Dedifferentiated amniotic fluid mesenchymal stem cell (primary cell): ENCODE data around the gene ABR.
"Not testable (repeated sequence)": the region's sequence is repeated elsewhere in the genome, so short reads cannot be mapped to it uniquely, and the experiment has no call there.

Experiments
- DNase-seq: peaks from one replicate; pipeline ENCODE4 v3.0.0-alpha.2; 2016; ENCODE audit errors: extremely low spot score

ABR gene

DNA sequence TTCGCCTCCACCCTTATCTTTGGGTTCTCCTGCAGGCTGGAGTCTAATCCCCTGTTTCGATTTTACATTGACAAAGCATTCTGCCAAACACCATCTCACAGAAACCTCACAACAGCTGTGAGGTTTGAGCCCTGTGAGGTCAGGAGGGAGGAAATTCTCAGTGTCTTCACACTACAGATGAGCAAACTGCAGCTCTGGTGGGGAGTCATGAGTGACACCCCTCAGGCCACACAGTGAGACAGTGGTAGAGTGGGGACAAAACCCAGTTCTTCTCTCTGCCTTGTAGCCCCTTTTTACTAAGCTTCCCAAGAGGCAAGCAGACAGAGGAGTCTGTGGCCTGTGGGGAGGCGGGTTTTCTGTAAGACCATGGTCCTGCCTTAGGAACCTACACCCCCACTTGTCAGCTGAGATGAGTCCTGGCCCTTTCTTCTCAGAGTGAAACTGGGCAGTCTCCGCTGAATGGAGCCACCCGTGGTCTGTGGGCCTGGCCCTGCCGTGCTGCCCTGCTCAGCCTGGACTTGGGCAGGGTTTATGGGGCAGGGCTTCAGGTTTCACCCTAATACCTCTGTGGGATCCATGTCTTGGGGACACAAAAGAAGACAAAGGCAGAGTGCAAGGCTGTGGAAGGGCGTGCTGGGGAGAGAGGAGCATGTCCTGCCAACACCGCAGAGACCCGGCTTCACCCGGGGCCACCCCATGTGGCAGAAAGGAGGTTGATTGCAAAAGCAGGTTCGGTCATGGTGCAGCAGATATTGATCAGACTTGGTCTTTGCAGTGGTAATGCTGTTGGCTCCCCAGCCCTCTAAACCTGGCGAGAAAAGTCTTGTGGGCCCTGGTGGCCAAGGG lies 59.0 kb downstream of the ABR start:
- no peak for DNase-seq

- DNase-seq = no peak
These were observed 59.9 kb downstream of the ABR start for GRCh38 chr17:1119924-1120323.

DNA sequence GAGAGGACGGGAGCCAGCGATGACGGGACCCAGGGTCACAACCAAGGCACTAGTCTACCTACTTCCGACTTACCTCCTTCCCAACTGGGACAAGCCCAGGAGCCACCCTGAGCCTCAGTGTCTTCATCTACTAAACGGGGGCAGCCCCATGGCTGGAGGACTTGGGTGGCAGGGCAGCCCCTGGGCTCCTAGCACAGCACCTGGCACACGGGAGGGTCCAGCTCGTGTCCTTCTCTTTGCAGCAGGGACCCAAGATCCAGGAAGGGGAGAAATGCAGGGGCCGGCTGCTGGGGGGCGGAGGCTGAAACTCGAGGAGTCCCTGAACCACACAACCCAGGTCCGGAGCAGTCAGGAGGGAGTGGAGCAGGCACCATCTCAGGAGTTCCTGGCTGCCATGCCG lies 63.2 kb downstream of the ABR start:
- no peak for DNase-seq

DNA sequence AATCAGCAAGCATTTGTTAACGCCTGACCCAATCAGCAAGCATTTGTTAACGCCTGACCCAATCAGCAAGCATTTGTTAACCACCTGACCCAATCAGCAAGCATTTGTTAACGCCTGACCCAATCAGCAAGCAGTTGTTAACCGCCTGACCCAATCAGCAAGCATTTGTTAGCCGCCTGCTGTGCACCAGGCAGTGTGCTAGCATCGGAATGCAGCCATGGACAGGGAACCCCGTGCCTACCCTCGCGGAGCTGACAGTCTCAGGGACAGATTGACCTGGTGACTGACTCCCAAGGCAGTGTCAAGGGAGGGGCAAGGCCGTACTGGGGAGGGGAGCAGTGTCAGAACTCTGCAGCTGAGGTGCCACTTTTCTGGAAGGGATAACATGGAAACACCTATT lies 66.9 kb downstream of the ABR start:
- DNase-seq = no peak

GRCh38 chr17:1111599-1112443 lies 68.0 kb downstream of the ABR start:
- no peak for DNase-seq

DNA sequence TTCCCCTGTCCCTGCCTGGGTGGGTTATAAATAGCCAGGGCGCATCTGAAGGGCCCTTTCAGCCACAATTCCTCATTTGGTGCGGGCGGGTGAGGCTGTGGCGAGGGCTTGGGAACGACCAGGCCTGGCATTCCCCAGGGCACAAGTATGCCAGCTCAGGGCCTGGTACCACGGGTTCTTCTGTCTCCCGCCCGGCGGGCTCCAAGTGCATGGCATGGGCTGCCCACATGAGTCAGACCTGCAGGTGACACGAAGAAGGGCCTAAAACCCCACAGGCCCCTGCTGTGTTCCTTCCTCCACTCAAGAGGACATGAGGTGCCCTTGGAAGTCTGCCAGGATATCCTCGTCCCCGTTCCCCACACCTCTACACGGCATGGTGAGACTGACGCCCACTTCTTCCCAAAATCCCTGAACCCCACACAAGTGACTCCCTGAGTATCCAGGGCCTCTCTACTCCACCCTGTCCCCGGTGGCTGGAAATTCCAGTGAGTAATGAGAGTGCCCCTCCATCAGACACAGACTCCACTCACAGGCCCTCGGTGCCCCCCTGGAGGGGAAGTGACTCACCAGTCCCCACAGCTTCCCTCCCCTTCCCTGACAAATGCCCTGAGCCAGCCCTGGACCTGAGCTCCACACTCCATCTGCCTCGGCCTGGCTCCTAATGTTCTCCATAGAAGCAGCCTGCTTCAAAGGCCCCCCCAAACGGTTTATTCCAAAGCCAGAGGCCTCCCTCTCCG lies 68.8 kb downstream of the ABR start:
- peak; percentile 65 for DNase-seq

DNA sequence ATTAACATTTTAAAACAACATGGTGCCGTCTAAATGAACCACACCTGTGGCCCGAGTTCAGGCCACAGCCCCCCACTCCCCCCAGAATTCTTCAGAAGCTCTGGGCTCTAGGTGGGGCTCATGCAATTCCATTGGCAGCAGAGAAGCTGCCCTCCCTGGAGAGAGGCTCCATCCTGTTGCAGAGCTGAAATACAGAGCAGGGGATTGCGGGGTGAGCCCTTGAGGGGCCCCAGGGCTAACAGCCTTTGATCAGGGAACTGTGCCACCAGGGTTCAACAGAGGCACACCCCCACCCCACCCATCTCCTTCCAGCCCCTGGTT lies 69.3 kb downstream of the ABR start:
- DNase-seq = no peak

GRCh38 chr17:1109606-1110540 lies 69.9 kb downstream of the ABR start:
- no peak for DNase-seq

DNA sequence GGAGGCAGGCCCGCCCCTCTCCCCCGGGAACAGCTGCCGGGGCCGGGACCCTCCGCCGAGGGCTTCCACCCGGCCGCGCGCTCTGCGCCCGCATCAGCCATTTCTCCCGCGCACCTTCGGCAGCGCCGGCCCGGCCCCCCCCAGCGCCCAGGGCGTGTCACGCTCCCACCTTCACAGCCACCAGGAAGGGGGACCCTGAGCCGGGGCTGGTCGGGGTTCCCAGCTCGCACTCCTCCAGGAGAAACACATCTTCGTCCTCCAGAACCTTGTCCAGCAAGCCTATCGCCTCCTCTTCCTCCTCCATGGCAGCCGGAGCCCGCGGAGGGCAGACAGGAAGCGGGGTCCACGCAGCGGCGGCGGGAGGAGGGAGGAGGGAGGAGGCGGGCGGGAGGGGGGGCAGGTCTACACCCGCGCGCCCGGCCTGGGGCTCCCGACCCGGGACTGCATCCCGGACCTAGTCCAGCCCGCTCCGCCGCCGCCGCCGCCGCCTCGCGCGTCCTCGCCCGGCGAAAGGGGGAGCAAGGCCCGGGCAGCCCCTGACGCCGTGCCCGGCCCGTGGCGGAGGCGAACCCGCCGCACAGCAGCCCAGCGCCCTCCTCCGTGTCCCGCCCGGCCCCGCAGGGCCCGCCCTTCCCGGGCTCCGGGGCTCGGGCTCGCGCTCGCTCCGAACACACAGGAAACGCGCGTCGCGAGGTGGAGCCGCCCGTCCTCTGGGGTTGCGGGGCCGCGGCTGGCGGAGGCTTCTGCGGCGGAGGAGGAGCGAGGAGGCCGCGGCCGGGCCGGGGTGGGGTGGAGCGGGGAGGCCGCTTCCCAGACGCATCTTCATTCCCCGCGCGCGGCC lies 70.8 kb downstream of the ABR start:
- DNase-seq = peak; percentile 24

DNA sequence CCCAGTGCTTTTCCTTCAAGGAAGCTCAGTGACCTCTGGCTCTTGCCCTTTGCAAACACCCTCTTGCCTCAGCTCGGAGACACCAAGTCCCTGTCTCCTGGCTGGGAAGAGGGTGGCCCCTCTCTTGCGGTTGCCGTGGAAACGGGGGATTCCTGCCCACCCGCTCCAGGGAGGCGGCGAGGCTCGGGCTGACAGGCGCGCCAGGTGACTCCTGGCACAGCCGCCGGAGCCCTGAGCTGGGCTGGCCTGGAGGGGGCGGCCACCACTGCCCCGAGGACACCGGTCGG lies 71.4 kb downstream of the ABR start:
- DNase-seq = no peak

DNA sequence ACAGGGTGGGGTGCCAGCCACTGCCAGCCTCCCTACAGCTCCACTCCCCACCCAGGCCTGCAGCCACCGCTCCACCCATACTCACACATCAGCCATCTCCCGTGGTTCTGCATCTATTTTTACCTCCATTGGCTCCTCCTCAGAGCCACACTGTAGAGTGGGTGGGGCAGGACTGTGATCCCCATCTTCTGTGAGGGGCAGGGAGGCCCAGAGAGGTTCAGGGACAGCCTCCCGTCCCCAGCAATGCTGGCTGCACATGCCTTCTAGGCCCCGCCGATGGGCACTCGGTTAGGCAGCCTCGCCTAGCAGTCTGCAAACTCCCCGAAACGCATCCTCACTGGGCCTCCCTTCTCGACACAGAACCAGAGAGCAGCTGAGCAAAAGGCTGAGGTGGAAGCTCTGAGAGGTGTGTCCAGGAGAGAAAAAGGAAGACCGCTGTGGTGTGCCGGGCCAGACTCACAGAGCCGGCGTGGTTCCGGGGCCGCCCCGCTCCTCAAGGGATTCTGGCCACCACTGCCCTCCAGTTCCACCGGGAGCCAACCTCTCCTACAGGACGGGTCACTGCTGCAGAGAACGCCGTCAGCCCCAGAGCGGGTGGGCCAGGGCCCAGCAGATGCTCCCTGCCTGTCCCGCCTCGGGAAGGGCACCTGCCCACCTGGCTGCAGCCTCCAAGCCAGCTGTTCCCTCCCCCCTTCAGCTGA lies 71.9 kb downstream of the ABR start:
- DNase-seq = no peak

DNA sequence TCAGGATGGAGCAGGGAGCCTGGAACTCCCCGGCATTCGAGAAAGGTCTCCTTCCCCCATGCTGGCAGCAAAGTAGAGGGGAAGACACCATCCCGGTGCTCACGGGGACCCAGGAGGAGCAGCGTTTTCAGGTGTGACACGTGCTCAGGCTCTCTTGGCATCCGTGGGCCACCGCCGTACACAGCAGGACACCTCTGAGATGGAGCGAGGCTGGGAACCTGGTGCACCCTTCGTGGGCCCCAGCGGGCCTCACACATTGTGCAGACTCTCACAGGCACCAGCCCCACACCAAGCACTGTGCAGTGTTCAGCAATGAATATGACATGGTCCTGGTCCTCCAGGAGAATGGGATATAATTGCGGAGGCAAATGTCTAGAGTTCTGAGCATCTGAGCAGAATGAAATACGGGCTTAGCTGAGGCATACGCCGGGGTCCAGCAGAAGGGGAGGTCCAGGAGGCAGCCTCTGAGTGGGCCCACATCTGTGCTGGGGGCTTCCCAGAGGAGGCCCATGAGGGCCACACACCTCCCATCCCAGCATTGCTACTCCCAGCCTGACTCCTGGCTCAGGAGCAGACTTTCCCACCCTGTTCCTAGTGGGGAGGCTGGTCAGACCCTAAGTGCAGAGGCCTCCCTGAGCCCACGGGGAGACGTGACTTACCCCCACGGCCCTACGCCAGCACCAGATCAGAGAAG lies 72.6 kb downstream of the ABR start:
- DNase-seq = no peak

DNA sequence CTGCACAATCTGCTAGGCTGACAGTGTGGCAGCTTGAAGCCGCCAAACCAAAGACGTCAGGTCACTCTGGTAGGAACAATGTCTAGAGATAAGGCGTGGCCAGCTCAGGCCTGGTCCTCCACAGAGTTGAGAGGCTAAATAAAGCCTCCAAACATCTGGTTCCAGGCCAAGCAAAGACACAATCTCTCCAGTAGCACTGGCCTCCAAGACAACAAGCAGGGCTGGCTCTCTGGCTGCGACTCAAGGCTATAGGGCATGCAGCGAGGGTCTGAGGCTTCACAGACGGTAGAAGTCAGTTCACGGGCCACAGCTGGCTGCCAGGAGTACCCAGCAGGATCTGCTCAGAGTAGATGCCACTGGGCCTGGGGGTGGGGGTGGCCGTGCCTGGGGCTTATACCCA lies 75.6 kb downstream of the ABR start:
- DNase-seq = no peak

- no peak for DNase-seq
These were observed 79.4 kb downstream of the ABR start for GRCh38 chr17:1100382-1100781.

- DNase-seq = no peak
These were observed 80.5 kb downstream of the ABR start for GRCh38 chr17:1099242-1099641.

DNA sequence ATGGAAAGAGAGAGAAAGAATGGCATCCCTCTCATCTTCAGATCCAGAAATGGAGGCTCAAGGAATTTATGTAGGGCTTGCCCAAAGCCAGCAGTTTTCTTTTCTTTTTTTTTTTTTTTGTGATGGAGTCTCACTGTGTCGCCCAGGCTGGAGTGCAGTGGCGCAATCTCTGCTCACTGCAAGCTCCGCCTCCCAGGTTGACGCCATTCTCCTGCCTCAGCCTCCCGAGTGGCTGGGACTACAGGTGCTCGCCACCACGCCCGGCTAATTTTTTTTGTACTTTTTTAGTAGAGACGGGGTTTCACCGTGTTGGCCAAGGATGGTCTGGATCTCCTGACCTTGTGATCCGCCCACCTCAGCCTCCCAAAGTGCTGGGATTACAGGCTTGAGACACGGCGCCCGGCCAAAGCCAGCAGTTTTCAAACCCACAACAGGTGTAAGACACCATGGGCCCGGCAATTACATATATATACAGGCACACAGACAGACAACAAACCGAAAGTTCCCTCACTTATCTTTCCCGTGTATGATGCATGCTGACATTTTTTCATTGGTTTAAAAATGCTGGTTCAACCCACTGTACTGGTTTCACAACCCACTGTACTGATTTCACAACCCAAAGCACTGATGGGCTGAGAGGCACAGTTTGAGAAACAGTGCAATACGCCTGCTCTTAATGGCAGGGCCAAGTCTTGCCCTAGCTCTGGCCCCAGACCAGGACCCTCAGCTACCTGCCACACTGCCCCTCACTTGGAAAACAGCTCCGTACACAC lies 81.6 kb downstream of the ABR start:
- DNase-seq = not testable (repeated sequence)

GRCh38 chr17:1096215-1096614 lies 83.6 kb downstream of the ABR start:
- DNase-seq = no peak

GRCh38 chr17:1095853-1096173 lies 84.0 kb downstream of the ABR start:
- no peak for DNase-seq
